A673 (cell line): ENCODE results near the gene FBXL17.

ENCODE experiments used
- EZH2 ChIP-seq: fragments of 200-600 bp; sonication (generic); IDR thresholded peaks from 2 replicates; pipeline ENCODE4 v1.6.1; 2017; ENCODE audit warnings: borderline replicate concordance, low read depth, mild to moderate bottlenecking, mixed read lengths, antibody characterized with exemption, low read length; ENCODE audit not compliant: poor library complexity, severe bottlenecking
- TF ChIP-seq, protein P1 (sequence below): fragments of 300-800, 200-600 bp; sonication (generic); conservative IDR thresholded peaks from 2 replicates; pipeline ENCODE4 v1.5.1; 2017; ENCODE audit warnings: low read depth, mild to moderate bottlenecking, antibody characterized with exemption, low read length, moderate library complexity, mixed read lengths

DNA sequence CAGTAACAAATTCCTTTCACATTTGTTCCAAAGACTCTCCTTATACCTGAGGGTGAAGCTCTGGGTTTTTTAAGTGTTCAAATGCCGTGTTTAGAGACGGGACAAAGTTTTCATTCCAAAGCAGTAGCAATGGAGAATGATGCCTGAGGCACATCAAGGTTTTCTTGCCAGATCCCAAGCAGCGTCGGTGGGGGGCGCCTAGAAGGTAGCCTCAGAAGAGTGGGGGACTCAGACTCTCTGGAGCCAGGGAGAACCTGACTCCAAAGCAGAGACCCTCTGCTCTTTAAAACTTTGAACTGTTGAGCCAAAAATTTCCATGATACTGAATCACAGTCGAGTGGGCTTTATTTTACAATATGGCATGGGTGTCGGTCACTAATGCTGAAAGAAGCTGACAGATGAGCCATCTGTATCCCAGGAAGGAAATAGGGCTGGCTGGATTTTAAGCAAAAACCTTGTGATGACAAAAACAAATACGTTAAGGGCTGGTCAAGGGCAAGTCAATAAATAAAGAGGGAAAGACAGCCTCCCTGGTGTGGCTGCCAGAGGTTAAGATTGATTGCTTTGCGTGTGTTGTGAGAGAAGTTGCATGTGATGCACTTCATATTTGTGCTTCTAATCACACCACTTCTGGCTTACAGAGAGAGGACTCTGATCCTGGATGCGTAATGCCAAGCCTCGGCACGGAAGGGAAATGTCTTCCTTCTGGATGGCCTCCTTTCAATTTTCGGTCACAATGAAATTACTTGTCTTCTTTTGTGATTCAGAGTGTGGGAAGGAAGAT is 550.1 kb downstream of the FBXL17 start:
- TF ChIP-seq, protein P1, sequence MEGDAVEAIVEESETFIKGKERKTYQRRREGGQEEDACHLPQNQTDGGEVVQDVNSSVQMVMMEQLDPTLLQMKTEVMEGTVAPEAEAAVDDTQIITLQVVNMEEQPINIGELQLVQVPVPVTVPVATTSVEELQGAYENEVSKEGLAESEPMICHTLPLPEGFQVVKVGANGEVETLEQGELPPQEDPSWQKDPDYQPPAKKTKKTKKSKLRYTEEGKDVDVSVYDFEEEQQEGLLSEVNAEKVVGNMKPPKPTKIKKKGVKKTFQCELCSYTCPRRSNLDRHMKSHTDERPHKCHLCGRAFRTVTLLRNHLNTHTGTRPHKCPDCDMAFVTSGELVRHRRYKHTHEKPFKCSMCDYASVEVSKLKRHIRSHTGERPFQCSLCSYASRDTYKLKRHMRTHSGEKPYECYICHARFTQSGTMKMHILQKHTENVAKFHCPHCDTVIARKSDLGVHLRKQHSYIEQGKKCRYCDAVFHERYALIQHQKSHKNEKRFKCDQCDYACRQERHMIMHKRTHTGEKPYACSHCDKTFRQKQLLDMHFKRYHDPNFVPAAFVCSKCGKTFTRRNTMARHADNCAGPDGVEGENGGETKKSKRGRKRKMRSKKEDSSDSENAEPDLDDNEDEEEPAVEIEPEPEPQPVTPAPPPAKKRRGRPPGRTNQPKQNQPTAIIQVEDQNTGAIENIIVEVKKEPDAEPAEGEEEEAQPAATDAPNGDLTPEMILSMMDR: no peak
- no peak for TF ChIP-seq EZH2
